Measurements from ENCODE around the gene NUDT8.
"Not testable (repeated sequence)": the region's sequence is repeated elsewhere in the genome, so short reads cannot be mapped to it uniquely, and the experiment has no call there.

NUDT8 gene

GRCh38 chr11:67596753-67597300, 32.9 kb downstream of the NUDT8 start:
- no peak overlapping the region for H3K27ac ChIP-seq
- no peak for DNase-seq (ENCODE audit: low read depth, low spot score)
- TF ChIP-seq EZH2 (IDR thresholded peaks at IDR 0.05) (no peak), POLR2AphosphoS5 (IDR thresholded peaks at IDR 0.05; ENCODE audit: borderline replicate concordance, low read depth, low read length) (no peak), FOXP2 (optimal IDR thresholded peaks at IDR 0.05; ENCODE audit: control extremely low read depth, extremely low read length, insufficient read depth) (no peak)
- H3K4me3 ChIP-seq, result no peak overlapping the region
- H3K36me3 ChIP-seq (ENCODE audit: insufficient read depth, low read length), result no peaks in the 10 kb centered on the region
- H3K9me3 ChIP-seq (ENCODE audit: low read depth, low read length), result no peaks in the 10 kb centered on the region
- H3K9ac ChIP-seq (ENCODE audit: insufficient read length), result no peak overlapping the region

- TF ChIP-seq EZH2 (IDR thresholded peaks at IDR 0.05) (no peak), FOXP2 (optimal IDR thresholded peaks at IDR 0.05; ENCODE audit: control extremely low read depth, extremely low read length, insufficient read depth) (no peak), POLR2AphosphoS5 (IDR thresholded peaks at IDR 0.05; ENCODE audit: borderline replicate concordance, low read depth, low read length) (no peak)
- no peaks in the 10 kb centered on the region for H3K9me3 ChIP-seq (ENCODE audit: low read depth, low read length)
- no peak for DNase-seq (ENCODE audit: low read depth, low spot score)
- no peak overlapping the region for H3K9ac ChIP-seq (ENCODE audit: insufficient read length)
- H3K36me3 ChIP-seq (ENCODE audit: insufficient read depth, low read length), result no peaks in the 10 kb centered on the region
- H3K4me3 ChIP-seq, result no peak overlapping the region
- H3K27ac ChIP-seq, result no peak overlapping the region
Measured at GRCh38 chr11:67594480-67594879, 35.3 kb downstream of the NUDT8 start.

- Histone ChIP-seq H3K4me3 (no peak overlapping the region), H3K9ac (ENCODE audit: insufficient read length) (no peak overlapping the region), H3K27ac (no peak overlapping the region), H3K9me3 (ENCODE audit: low read depth, low read length) (no peaks in the 10 kb centered on the region), H3K36me3 (ENCODE audit: insufficient read depth, low read length) (no peaks in the 10 kb centered on the region)
- TF ChIP-seq FOXP2 (optimal IDR thresholded peaks at IDR 0.05; ENCODE audit: control extremely low read depth, extremely low read length, insufficient read depth) (no peak), EZH2 (IDR thresholded peaks at IDR 0.05) (no peak), POLR2AphosphoS5 (IDR thresholded peaks at IDR 0.05; ENCODE audit: borderline replicate concordance, low read depth, low read length) (no peak)
- DNase-seq (ENCODE audit: low read depth, low spot score), result no peak
Measured at GRCh38 chr11:67593565-67593905, 36.2 kb downstream of the NUDT8 start.

GRCh38 chr11:67592880-67593564, 36.7 kb downstream of the NUDT8 start:
- Histone ChIP-seq H3K27ac (no peak overlapping the region), H3K36me3 (ENCODE audit: insufficient read depth, low read length) (peaks cover 3% of the 10 kb centered on the region; the same call in 1 of the 2 replicates), H3K9ac (ENCODE audit: insufficient read length) (no peak overlapping the region), H3K4me3 (no peak overlapping the region), H3K9me3 (ENCODE audit: low read depth, low read length) (no peaks in the 10 kb centered on the region)
- TF ChIP-seq EZH2 (IDR thresholded peaks at IDR 0.05) (no peak), POLR2AphosphoS5 (IDR thresholded peaks at IDR 0.05; ENCODE audit: borderline replicate concordance, low read depth, low read length) (no peak), FOXP2 (optimal IDR thresholded peaks at IDR 0.05; ENCODE audit: control extremely low read depth, extremely low read length, insufficient read depth) (no peak)
- DNase-seq (ENCODE audit: low read depth, low spot score), result no peak

- not testable (repeated sequence) for DNase-seq (ENCODE audit: low read depth, low spot score); H3K27ac ChIP-seq; H3K4me3 ChIP-seq; H3K9ac ChIP-seq (ENCODE audit: insufficient read length); H3K9me3 ChIP-seq (ENCODE audit: low read depth, low read length)
- H3K36me3 ChIP-seq (ENCODE audit: insufficient read depth, low read length), result peaks cover 35% of the 10 kb centered on the region
Measured at GRCh38 chr11:67588899-67589415, 40.8 kb downstream of the NUDT8 start.

- TF ChIP-seq POLR2AphosphoS5 (IDR thresholded peaks at IDR 0.05; ENCODE audit: borderline replicate concordance, low read depth, low read length) (no peak), EZH2 (IDR thresholded peaks at IDR 0.05) (no peak), FOXP2 (optimal IDR thresholded peaks at IDR 0.05; ENCODE audit: control extremely low read depth, extremely low read length, insufficient read depth) (no peak)
- Histone ChIP-seq H3K9me3 (ENCODE audit: low read depth, low read length) (no peaks in the 10 kb centered on the region), H3K36me3 (ENCODE audit: insufficient read depth, low read length) (peaks cover 35% of the 10 kb centered on the region), H3K9ac (ENCODE audit: insufficient read length) (no peak overlapping the region), H3K27ac (no peak overlapping the region), H3K4me3 (no peak overlapping the region)
- DNase-seq (ENCODE audit: low read depth, low spot score), result no peak
Measured at GRCh38 chr11:67588136-67588503, 41.6 kb downstream of the NUDT8 start.

GRCh38 chr11:67586568-67587250, 43.0 kb downstream of the NUDT8 start:
- TF ChIP-seq EZH2 (IDR thresholded peaks at IDR 0.05) (no peak), POLR2AphosphoS5 (IDR thresholded peaks at IDR 0.05; ENCODE audit: borderline replicate concordance, low read depth, low read length) (no peak; the same call in 1 of the 2 replicates), FOXP2 (optimal IDR thresholded peaks at IDR 0.05; ENCODE audit: control extremely low read depth, extremely low read length, insufficient read depth) (no peak)
- H3K27ac ChIP-seq, result no peak overlapping the region
- DNase-seq (ENCODE audit: low read depth, low spot score), result no peak
- no peak overlapping the region for H3K4me3 ChIP-seq
- H3K9ac ChIP-seq (ENCODE audit: insufficient read length), result no peak overlapping the region
- no peaks in the 10 kb centered on the region for H3K9me3 ChIP-seq (ENCODE audit: low read depth, low read length)
- peaks cover 35% of the 10 kb centered on the region for H3K36me3 ChIP-seq (ENCODE audit: insufficient read depth, low read length)

- Histone ChIP-seq H3K9ac (ENCODE audit: insufficient read length) (no peak overlapping the region), H3K36me3 (ENCODE audit: insufficient read depth, low read length) (peaks cover 35% of the 10 kb centered on the region), H3K9me3 (ENCODE audit: low read depth, low read length) (no peaks in the 10 kb centered on the region), H3K27ac (no peak overlapping the region), H3K4me3 (no peak overlapping the region)
- TF ChIP-seq FOXP2 (optimal IDR thresholded peaks at IDR 0.05; ENCODE audit: control extremely low read depth, extremely low read length, insufficient read depth) (no peak), EZH2 (IDR thresholded peaks at IDR 0.05) (no peak), POLR2AphosphoS5 (IDR thresholded peaks at IDR 0.05; ENCODE audit: borderline replicate concordance, low read depth, low read length) (no peak)
- no peak for DNase-seq (ENCODE audit: low read depth, low spot score)
Measured at GRCh38 chr11:67585911-67586310, 43.8 kb downstream of the NUDT8 start.
